Hematopoietic multipotent progenitor cell (in vitro differentiated cells): ENCODE measurements around the gene NTNG2. TPM values are rescaled to one million over a fixed set of nuclear protein-coding genes. Genes with fewer than 3 reads are reported as not detected.

Experiments
- total RNA-seq: library from RNA; depleted of rRNA; stranded (reverse); fragments of >200 nt; gene quantifications from one replicate; pipeline ENCODE4 v1.2.3, GENCODE V29; 2012

NTNG2 gene
- total RNA-seq, 1 donor, result 22.1 TPM

Other genes starting within 250 kb of the NTNG2 start
- gene MED27, start 82.2 kb upstream of the NTNG2 start, total RNA-seq, result 21.3 TPM
- 40.1 TPM for gene SETX, start 192.9 kb downstream of the NTNG2 start, total RNA-seq
- gene TTF1, start 244.8 kb downstream of the NTNG2 start, total RNA-seq, result 3.0 TPM
- gene CFAP77, start 248.2 kb downstream of the NTNG2 start, total RNA-seq, result not detected